Kidney (tissue), 22 donors: ENCODE data around the gene C6. TPM values are rescaled to one million over a fixed set of nuclear protein-coding genes. Genes with fewer than 3 reads are reported as not detected.

Source experiments
- DNase-seq, 5 donors: peaks; one replicate each; pipeline ENCODE4 v3.0.0-alpha.2; 2013 to 2020
- FAIRE-seq: peaks from 2 replicates; lab custom pipeline; 2012; peaks lifted over from hg19 to GRCh38; lab: Jason Lieb, UNC
- H3K27ac ChIP-seq, 2 donors: one replicate each; pipeline ENCODE4 v1.7.0; 2013; ENCODE audit warnings: low read depth in 2 of 2, low read length in 2 of 2, inconsistent platforms in 1 of 2
- H3K27me3 ChIP-seq: one replicate; pipeline ENCODE4 v1.7.1; 2013; ENCODE audit warnings: low read length, inconsistent platforms; ENCODE audit not compliant: control insufficient read depth, insufficient read depth
- H3K36me3 ChIP-seq, 3 donors: one replicate each; pipeline versions ENCODE4 v1.7.0 to v1.7.1; 2013; ENCODE audit warnings: low read length in 3 of 3, control low read depth in 1 of 3, inconsistent platforms in 1 of 3; ENCODE audit not compliant: insufficient read depth in 3 of 3, control insufficient read depth in 2 of 3
- H3K4me1 ChIP-seq, 3 donors: one replicate each; pipeline versions ENCODE4 v1.7.0 to v1.7.1; 2013; ENCODE audit warnings: low read length in 3 of 3, inconsistent platforms in 1 of 3, low read depth in 1 of 3; ENCODE audit not compliant: control insufficient read depth in 2 of 3, insufficient read depth in 2 of 3
- H3K4me3 ChIP-seq, 3 donors: one replicate each; pipeline versions ENCODE4 v1.7.0 to v1.8.1; 2013; ENCODE audit warnings: low read length in 3 of 3, control low read depth in 1 of 3, inconsistent platforms in 1 of 3
- H3K9ac ChIP-seq, 3 donors: one replicate each; pipeline versions ENCODE4 v1.7.0 to v1.7.1; 2013; ENCODE audit warnings: low read length in 3 of 3, control low read depth in 1 of 3, inconsistent platforms in 1 of 3
- H3K9me3 ChIP-seq, 3 donors: one replicate each; pipeline versions ENCODE4 v1.7.0 to v1.7.1; 2013; ENCODE audit warnings: low read length in 3 of 3, control low read depth in 1 of 3, inconsistent platforms in 1 of 3; ENCODE audit not compliant: control insufficient read depth in 2 of 3, insufficient read depth in 1 of 3
- CTCF ChIP-seq: IDR thresholded peaks from 3 replicates; pipeline ENCODE4 v1.5.1; 2012; ENCODE audit warnings: mild to moderate bottlenecking, moderate library complexity, borderline replicate concordance; ENCODE audit not compliant: insufficient read depth; ENCODE audit errors: extremely low read depth
- intact Hi-C: fragments of 100-400 bp; cut with DNase I; formaldehyde crosslinking; loops from one replicate; pipeline ENCODE4 v1.11.1; 2022
- long read RNA-seq, 10 donors: library from polyadenylated mRNA in 1 of 10; unstranded in 1 of 10; transcript quantifications; one replicate each; pipeline ENCODE4 v2.0.0 and lab custom pipeline, GENCODE V29; 2021 to 2026
- polyA plus RNA-seq: library from polyadenylated mRNA; stranded (reverse); fragments of 350-450 nt; fragmentation: Illumina TruSeq; extraction: RNeasy Lipid Tissue Mini Kit (QIAGEN cat#74804); gene quantifications from one replicate; pipeline ENCODE4 v1.2.3, GENCODE V29; 2014; ENCODE audit warnings: low read depth, low replicate concordance; ENCODE audit not compliant: insufficient read depth
- total RNA-seq: library from RNA; stranded (reverse); fragmentation: NEBNext Ultra II Directional; extraction: Animal tissue kit (Norgen Biotek cat#: 25700); gene quantifications from one replicate; pipeline ENCODE4 v1.2.1, GENCODE V29; 2021
- donor health status: control.
- donor health status: control.
- donor health status: control.
- donor health status: control.
- donor health status: control.
- donor health status: DM: yes; HTN: yes; CAD: no.
- donor health status: Normal renal cell carcinoma (clear cell type).

C6 gene
- total RNA-seq (46.2 TPM), polyA plus RNA-seq (5.2 TPM)
- long read RNA-seq, donor 1: 0 reads
- long read RNA-seq, donor 2: 0 reads
- long read RNA-seq, donor 3, partial matches to known transcripts: 0 of 1 reads
- long read RNA-seq, donor 3, other reads (novel, unspliced or antisense): 0 of 1 reads
- long read RNA-seq, donor 4: 0 reads
- long read RNA-seq, donor 5: 0 reads
- long read RNA-seq, donor 6: 0 reads
- long read RNA-seq, donor 7, transcript C6-202 (18 exons, 3,551 nt): major isoform, 17 of 33 reads
- long read RNA-seq, donor 7, partial matches to known transcripts: 9 of 33 reads
- long read RNA-seq, donor 7, other reads (novel, unspliced or antisense): 7 of 33 reads
- long read RNA-seq, donor 8: 0 reads
- long read RNA-seq, donor 9: 0 reads
- long read RNA-seq, donor 10: 0 reads

GRCh38 chr5:41213340-41213739 lies at the start of gene C6:
TSS of gene C6 (minus strand) at chr5:41213532. CDS start at chr5:41203230, 10,302 bp downstream.
- no peak within 1 kb of the TSS for H3K27ac ChIP-seq
- H3K4me3 ChIP-seq: no peak within 1 kb of the TSS
- intact Hi-C loops: no loop called here

GRCh38 chr5:41256400-41256799 lies 43.1 kb upstream of the C6 start:
- Histone ChIP-seq H3K27me3 (no peaks in the 10 kb centered on the region), H3K4me3 (no peak overlapping the region), H3K9me3 (no peaks in the 10 kb centered on the region), H3K9ac (no peak overlapping the region), H3K36me3 (no peaks in the 10 kb centered on the region), H3K27ac (no peak overlapping the region), H3K4me1 (no peaks in the 10 kb centered on the region)
- FAIRE-seq (no peak), DNase-seq (no peak)
- TF ChIP-seq CTCF: no peak
- intact Hi-C loops: no loop called here

More at GRCh38 chr5:41213340-41213739, at the start of gene C6:
- TF ChIP-seq CTCF: no peak
- no peaks in the 10 kb centered on the region for H3K9me3 ChIP-seq
- peaks cover 0 to 8% (median 0%) of the 10 kb centered on the region in 3 donors for H3K4me1 ChIP-seq
- no peaks in the 10 kb centered on the region for H3K27me3 ChIP-seq
- H3K9ac ChIP-seq: no peak within 1 kb of the TSS
- peak in 2 of 5 donors; percentile 23 to 28 for DNase-seq
- H3K36me3 ChIP-seq: no peaks in the 10 kb centered on the region
- peak; percentile 44 for FAIRE-seq

- intact Hi-C loops: no loop called here
- H3K4me1 ChIP-seq: no peaks in the 10 kb centered on the region
- H3K9me3 ChIP-seq: no peaks in the 10 kb centered on the region
- no peak overlapping the region for H3K9ac ChIP-seq
- DNase-seq: no peak
- H3K27ac ChIP-seq: no peak overlapping the region
- no peak for TF ChIP-seq CTCF
- no peaks in the 10 kb centered on the region for H3K27me3 ChIP-seq
- no peak overlapping the region for H3K4me3 ChIP-seq
- no peak for FAIRE-seq
- H3K36me3 ChIP-seq: no peaks in the 10 kb centered on the region
Measured at GRCh38 chr5:41253109-41253508, 39.8 kb upstream of the C6 start.
